ENCODE results near the gene TCTN1.
"Not testable (repeated sequence)": the region's sequence is repeated elsewhere in the genome, so short reads cannot be mapped to it uniquely, and the experiment has no call there.

The TCTN1 gene

GRCh38 chr12:110613771-110614684, at the start of gene TCTN1:
TCTN1 (plus strand) TSS chr12:110614129; CDS start chr12:110614183, 54 bp downstream.
- DNase-seq: peak; percentile 98

- DNase-seq: no peak
Measured at GRCh38 chr12:110564471-110564991, 49.4 kb upstream of the TCTN1 start.

- DNase-seq: no peak
Measured at GRCh38 chr12:110565894-110566871, 47.7 kb upstream of the TCTN1 start.

GRCh38 chr12:110566993-110567392, 46.9 kb upstream of the TCTN1 start:
- no peak for DNase-seq

GRCh38 chr12:110568752-110569151, 45.2 kb upstream of the TCTN1 start:
- no peak for DNase-seq

GRCh38 chr12:110569838-110570237, 44.1 kb upstream of the TCTN1 start:
- DNase-seq: not testable (repeated sequence)

- DNase-seq: not testable (repeated sequence)
Measured at GRCh38 chr12:110570798-110571197, 43.1 kb upstream of the TCTN1 start.

GRCh38 chr12:110574044-110574443, 39.9 kb upstream of the TCTN1 start:
- DNase-seq: no peak

GRCh38 chr12:110574717-110575230, 39.2 kb upstream of the TCTN1 start:
- DNase-seq: not testable (repeated sequence)

- no peak for DNase-seq
Measured at GRCh38 chr12:110575326-110575725, 38.6 kb upstream of the TCTN1 start.

- no peak for DNase-seq
Measured at GRCh38 chr12:110576504-110576903, 37.4 kb upstream of the TCTN1 start.

GRCh38 chr12:110577864-110578693, 35.9 kb upstream of the TCTN1 start:
- DNase-seq: no peak

GRCh38 chr12:110578694-110579534, 35.0 kb upstream of the TCTN1 start:
- no peak for DNase-seq

- DNase-seq: no peak
Measured at GRCh38 chr12:110579535-110580253, 34.2 kb upstream of the TCTN1 start.

- no peak for DNase-seq
Measured at GRCh38 chr12:110581931-110582275, 32.0 kb upstream of the TCTN1 start.

- peak; percentile 67 for DNase-seq
Measured at GRCh38 chr12:110582276-110583136, 31.4 kb upstream of the TCTN1 start.

- DNase-seq: peak; percentile 98
Measured at GRCh38 chr12:110583137-110584059, 30.5 kb upstream of the TCTN1 start, which contains the start of gene PPTC7. PPTC7 (minus strand) TSS chr12:110583318; CDS start chr12:110583031, 287 bp downstream.

GRCh38 chr12:110585231-110585799, 28.6 kb upstream of the TCTN1 start:
- DNase-seq: no peak
